Upper lobe of right lung (tissue), 1 donor: ENCODE measurements around the gene GOLGA6L25. TPM values are rescaled to one million over a fixed set of nuclear protein-coding genes. Genes with fewer than 3 reads are reported as not detected.
"Not testable (repeated sequence)": the region's sequence is repeated elsewhere in the genome, so short reads cannot be mapped to it uniquely, and the experiment has no call there.

ENCODE experiments used
- ATAC-seq: fragments of 200-7000 bp; cut with Tn5 transposase; one replicate; pipeline ENCODE4 v1.9.1; 2020; ENCODE audit warnings: mild to moderate bottlenecking, moderate library complexity
- DNase-seq: peaks from one replicate; pipeline ENCODE4 v3.0.0-alpha.2; 2020
- H3K27ac ChIP-seq: fragments of 200-600 bp; one replicate; pipeline ENCODE4 v1.8.0; 2022
- H3K27me3 ChIP-seq: fragments of 200-600 bp; one replicate; pipeline ENCODE4 v1.8.0; 2022; ENCODE audit warnings: mild to moderate bottlenecking
- H3K36me3 ChIP-seq: fragments of 200-600 bp; one replicate; pipeline ENCODE4 v1.8.0; 2022
- H3K4me1 ChIP-seq: fragments of 200-600 bp; one replicate; pipeline ENCODE4 v1.8.0; 2022
- H3K4me3 ChIP-seq: fragments of 200-600 bp; one replicate; pipeline ENCODE4 v1.8.0; 2022; ENCODE audit warnings: mild to moderate bottlenecking
- H3K9me3 ChIP-seq: fragments of 200-600 bp; one replicate; pipeline ENCODE4 v1.8.0; 2022
- intact Hi-C: fragments of 100-400 bp; cut with DNase I; formaldehyde crosslinking; loops from one replicate; pipeline ENCODE4 v1.11.0; 2022
- long read RNA-seq: library from polyadenylated mRNA; unstranded; transcript quantifications from one replicate; pipeline ENCODE4 v2.0.0, GENCODE V29; 2021
- total RNA-seq: library from RNA; stranded (reverse); fragmentation: NEBNext Ultra II Directional; extraction: Animal tissue kit (Norgen Biotek cat#: 25700); gene quantifications from one replicate; pipeline ENCODE4 v1.2.1, GENCODE V29; 2021
- donor health status: DM: no; HTN: yes; CAD: no; lungs with severe emphysema.

GOLGA6L25 gene
- not detected for total RNA-seq
- long read RNA-seq, result 0 reads

- DNase-seq, H3K9me3 ChIP-seq, H3K27ac ChIP-seq, intact Hi-C loops, H3K27me3 ChIP-seq, H3K4me3 ChIP-seq, H3K36me3 ChIP-seq, ATAC-seq, H3K4me1 ChIP-seq: not testable (repeated sequence)
These were observed at the start of gene GOLGA6L25 for GRCh38 chr15:28553268-28553667. TSS of gene GOLGA6L25 (plus strand) at chr15:28553568. CDS start at chr15:28553629, 61 bp downstream.

DNA sequence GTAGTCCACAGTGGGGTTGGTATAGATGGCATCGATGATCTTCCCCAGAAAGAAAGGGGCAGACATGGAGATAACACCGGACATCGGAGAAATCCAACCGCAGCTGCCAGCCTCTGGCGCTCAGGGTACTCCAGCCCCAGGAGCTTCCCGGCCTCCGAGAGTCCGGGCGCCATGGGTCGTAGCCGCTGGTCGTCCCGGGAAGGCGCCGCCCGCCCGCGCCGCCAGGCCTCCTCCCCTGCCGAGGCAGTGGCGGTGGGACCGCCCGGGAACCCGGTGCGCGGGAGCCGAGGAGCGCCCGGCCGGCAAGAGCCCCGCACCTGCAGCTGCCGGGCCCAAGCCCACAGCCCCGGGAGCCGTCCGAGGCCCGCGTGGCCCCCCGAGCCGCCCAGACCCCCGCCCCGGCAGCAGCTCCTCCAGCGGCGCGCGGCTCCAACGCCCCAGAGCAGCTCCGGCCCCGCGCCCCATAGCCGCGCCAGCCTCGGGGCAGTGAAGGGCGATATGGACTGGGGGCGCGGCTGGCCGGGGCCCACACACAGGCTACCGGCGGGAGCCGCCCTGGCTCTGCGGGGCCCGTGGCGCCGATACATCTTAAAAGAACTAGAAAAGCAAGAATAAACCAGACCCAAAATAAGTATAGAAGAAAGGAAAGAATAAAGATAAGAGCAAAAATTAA is 45.0 kb upstream of the GOLGA6L25 start:
- H3K4me1 ChIP-seq, H3K4me3 ChIP-seq, H3K36me3 ChIP-seq, H3K27me3 ChIP-seq, intact Hi-C loops, DNase-seq, H3K27ac ChIP-seq, ATAC-seq, H3K9me3 ChIP-seq: not testable (repeated sequence)

GRCh38 chr15:28514128-28514527 is 39.2 kb upstream of the GOLGA6L25 start:
- H3K27ac ChIP-seq, H3K36me3 ChIP-seq, H3K4me1 ChIP-seq, H3K27me3 ChIP-seq, H3K4me3 ChIP-seq, DNase-seq, H3K9me3 ChIP-seq, ATAC-seq, intact Hi-C loops: not testable (repeated sequence)

DNA sequence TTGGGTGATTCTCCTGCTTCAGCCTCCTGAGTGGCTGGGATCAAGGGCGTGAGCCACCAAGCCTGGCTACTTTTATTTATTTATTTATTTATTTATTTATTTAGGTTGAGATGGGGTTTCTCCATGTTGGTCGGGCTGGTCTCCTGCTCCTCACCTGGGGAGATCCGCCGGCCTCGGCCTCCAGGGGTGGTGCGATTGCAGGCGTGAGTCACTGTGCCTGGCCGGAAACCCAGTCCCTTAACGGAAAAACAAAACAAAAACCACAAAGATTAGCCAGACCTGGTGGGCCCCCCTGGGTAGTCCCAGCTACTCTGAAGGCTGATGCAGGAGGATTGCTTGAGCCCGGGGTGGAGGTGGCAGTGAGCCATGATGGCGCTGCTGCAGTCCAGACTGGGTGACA is 38.2 kb upstream of the GOLGA6L25 start:
- H3K9me3 ChIP-seq, H3K27me3 ChIP-seq, H3K27ac ChIP-seq, ATAC-seq, H3K4me1 ChIP-seq, intact Hi-C loops, H3K36me3 ChIP-seq, H3K4me3 ChIP-seq, DNase-seq: not testable (repeated sequence)

DNA sequence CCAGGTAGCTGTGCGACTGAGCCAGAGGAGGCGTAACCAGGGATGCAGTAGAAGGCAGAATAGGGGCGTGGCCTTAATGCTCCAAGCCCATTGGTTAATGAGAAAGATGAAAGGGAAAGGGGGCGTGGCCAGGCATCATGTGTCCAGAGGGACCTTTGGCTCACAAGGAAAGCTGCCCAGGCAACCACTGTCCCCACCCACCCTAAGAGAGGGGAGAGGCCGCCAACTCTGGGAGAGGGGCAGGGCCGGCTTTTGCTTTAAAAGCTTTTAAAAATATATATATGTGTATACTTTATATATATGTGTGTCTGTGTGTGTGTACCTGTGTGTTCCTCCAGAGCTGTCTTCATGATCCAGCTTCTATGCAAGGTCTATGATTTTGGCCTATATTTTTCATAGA is 20.4 kb upstream of the GOLGA6L25 start, which contains the start of gene GOLGA8G:
TSS of gene GOLGA8G (minus strand) at position 18 of the 400 bp plus-strand sequence. CDS start 62 bp downstream, outside the sequence.
- H3K4me3 ChIP-seq, H3K27me3 ChIP-seq, H3K36me3 ChIP-seq, ATAC-seq, intact Hi-C loops, H3K27ac ChIP-seq, DNase-seq, H3K9me3 ChIP-seq, H3K4me1 ChIP-seq: not testable (repeated sequence)

GRCh38 chr15:28573351-28573750 is 20.0 kb downstream of the GOLGA6L25 start:
- H3K27me3 ChIP-seq, intact Hi-C loops, H3K36me3 ChIP-seq, H3K4me3 ChIP-seq, H3K9me3 ChIP-seq, H3K27ac ChIP-seq, ATAC-seq, DNase-seq, H3K4me1 ChIP-seq: not testable (repeated sequence)

- H3K4me1 ChIP-seq, H3K27me3 ChIP-seq, H3K9me3 ChIP-seq, H3K36me3 ChIP-seq, DNase-seq, H3K27ac ChIP-seq, intact Hi-C loops: not testable (repeated sequence)
- H3K4me3 ChIP-seq, result peak overlapping the region; percentile 37
- ATAC-seq, result peak; percentile 47
These were observed 35.7 kb downstream of the GOLGA6L25 start for GRCh38 chr15:28588977-28589606.

DNA sequence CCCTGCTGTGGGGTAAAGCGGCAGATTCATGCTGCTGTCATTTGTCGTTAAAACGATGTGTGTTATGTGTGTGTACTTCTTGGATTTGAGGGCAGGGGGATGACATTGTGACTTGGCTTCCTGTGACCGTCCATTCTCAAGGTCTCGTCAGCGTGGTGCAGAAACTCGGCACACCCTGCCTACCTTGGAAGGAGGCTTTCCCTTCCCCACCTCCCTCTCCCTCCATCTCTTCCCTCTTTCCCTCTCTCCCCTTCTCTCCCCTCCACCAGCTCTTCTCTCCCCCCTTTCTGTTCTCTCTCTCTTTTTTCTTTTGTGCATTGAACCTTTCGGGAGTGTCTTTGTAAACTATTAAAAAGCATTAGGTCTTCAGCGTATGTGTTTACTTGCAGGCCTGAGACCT is 36.4 kb downstream of the GOLGA6L25 start:
- intact Hi-C loops, DNase-seq, H3K27ac ChIP-seq, H3K36me3 ChIP-seq, H3K9me3 ChIP-seq, H3K4me1 ChIP-seq, H3K27me3 ChIP-seq, ATAC-seq: not testable (repeated sequence)
- peak overlapping the region; percentile 48 for H3K4me3 ChIP-seq

- H3K4me1 ChIP-seq, H3K4me3 ChIP-seq, H3K36me3 ChIP-seq, ATAC-seq, intact Hi-C loops, H3K27me3 ChIP-seq, DNase-seq, H3K27ac ChIP-seq, H3K9me3 ChIP-seq: not testable (repeated sequence)
These were observed 39.0 kb downstream of the GOLGA6L25 start for GRCh38 chr15:28592395-28592794.

- intact Hi-C loops, ATAC-seq, H3K36me3 ChIP-seq, H3K4me1 ChIP-seq, H3K27me3 ChIP-seq, H3K27ac ChIP-seq, DNase-seq, H3K9me3 ChIP-seq, H3K4me3 ChIP-seq: not testable (repeated sequence)
These were observed 40.2 kb downstream of the GOLGA6L25 start for GRCh38 chr15:28593424-28594129.

- H3K9me3 ChIP-seq, H3K36me3 ChIP-seq, DNase-seq, H3K27me3 ChIP-seq, H3K27ac ChIP-seq, H3K4me1 ChIP-seq, ATAC-seq, H3K4me3 ChIP-seq, intact Hi-C loops: not testable (repeated sequence)
These were observed 44.1 kb downstream of the GOLGA6L25 start for GRCh38 chr15:28597471-28597870.

DNA sequence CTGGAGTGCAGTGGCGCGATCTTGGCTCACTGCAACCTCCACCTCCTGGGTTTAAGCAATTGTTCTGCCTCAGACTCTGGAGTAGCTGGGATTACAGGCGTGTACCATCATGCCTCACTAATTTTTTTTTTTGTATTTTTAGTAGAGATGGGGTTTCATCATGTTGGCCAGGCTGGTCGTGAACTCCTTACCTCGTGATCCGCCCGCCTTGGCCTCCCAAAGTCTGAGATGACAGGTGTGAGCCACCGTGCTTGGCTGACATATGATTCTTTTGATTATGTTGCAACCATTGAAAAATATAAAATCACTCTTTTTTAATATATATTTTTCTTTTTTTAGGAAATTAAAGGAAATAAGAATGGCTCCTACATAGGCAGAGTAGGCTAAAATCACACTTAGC is 44.8 kb downstream of the GOLGA6L25 start:
- intact Hi-C loops, H3K9me3 ChIP-seq, H3K4me1 ChIP-seq, H3K4me3 ChIP-seq, H3K27me3 ChIP-seq, DNase-seq, H3K36me3 ChIP-seq, H3K27ac ChIP-seq, ATAC-seq: not testable (repeated sequence)

GRCh38 chr15:28602152-28602551 is 48.8 kb downstream of the GOLGA6L25 start:
- intact Hi-C loops, H3K27ac ChIP-seq, H3K4me1 ChIP-seq, H3K4me3 ChIP-seq, DNase-seq, H3K27me3 ChIP-seq, ATAC-seq, H3K9me3 ChIP-seq, H3K36me3 ChIP-seq: not testable (repeated sequence)
